ENCODE results near the gene SPECC1.

DNA sequence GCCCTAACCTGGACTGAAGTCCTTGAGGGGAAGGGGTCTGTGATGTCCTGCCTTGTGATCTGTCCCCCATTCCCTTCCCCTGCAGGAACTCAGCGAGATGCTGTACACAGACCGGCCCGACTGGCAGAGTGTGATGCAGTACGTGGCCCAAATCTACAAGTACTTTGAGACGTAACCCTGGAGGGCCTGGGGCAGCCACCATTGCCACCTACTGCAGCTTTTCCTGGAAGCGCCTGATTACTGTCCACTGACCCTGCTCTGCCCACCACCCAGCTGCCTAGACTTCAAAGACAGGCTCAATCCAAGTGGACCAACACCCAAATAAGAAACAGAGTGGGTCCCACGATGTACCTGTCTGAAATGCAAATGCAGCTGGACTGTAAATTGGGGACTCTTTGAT, 304.7 kb downstream of the SPECC1 start:
- TF ChIP-seq CTCF (IDR thresholded peaks at IDR 0.05) (no peak), POLR2A (IDR thresholded peaks at IDR 0.05) (no peak)
